NCI-H82 treated with DMSO at 0.1 percent for 48 hours (cell line): Measurements from ENCODE around the gene SMCO2.

Experiments used
- DNase-seq: peaks from one replicate; lab custom pipeline; 2025; ENCODE audit not compliant: unreplicated experiment; lab: John Stamatoyannopoulos, UW

The SMCO2 gene

GRCh38 chr12:27549236-27549800 lies 102.8 kb downstream of the SMCO2 start:
- no peak for DNase-seq

GRCh38 chr12:27549801-27550652 lies 103.5 kb downstream of the SMCO2 start:
- DNase-seq = no peak

- no peak for DNase-seq
Observed at GRCh38 chr12:27550653-27550975, 104.1 kb downstream of the SMCO2 start.

- DNase-seq = no peak
Observed at GRCh38 chr12:27551172-27551840, 104.8 kb downstream of the SMCO2 start.
